A549 (cell line): ENCODE data around the gene MRPL42.

Source experiments
- EP300 ChIP-seq, 2 experiments: fragments of >200 bp; sonication (Bioruptor Twin); formaldehyde crosslinking; IDR thresholded peaks; 2 replicates in 1 of 2; 3 replicates in 1 of 2; pipeline ENCODE4 v1.6.1; 2016 to 2017
- POLR2A ChIP-seq: IDR thresholded peaks from 2 replicates; pipeline ENCODE4 v1.6.1; 2012; ENCODE audit warnings: mild to moderate bottlenecking, low read length
- TF ChIP-seq, protein P1 (sequence below): fragments of >200 bp; sonication (Bioruptor Twin); formaldehyde crosslinking; IDR thresholded peaks from 3 replicates; pipeline ENCODE4 v1.5.1; 2016
- TF ChIP-seq, protein P2 (sequence below): fragments of 200-600 bp; sonication (generic); IDR thresholded peaks from 2 replicates; pipeline ENCODE4 v1.6.1; 2016; ENCODE audit warnings: antibody characterized with exemption, mild to moderate bottlenecking, moderate library complexity

DNA sequence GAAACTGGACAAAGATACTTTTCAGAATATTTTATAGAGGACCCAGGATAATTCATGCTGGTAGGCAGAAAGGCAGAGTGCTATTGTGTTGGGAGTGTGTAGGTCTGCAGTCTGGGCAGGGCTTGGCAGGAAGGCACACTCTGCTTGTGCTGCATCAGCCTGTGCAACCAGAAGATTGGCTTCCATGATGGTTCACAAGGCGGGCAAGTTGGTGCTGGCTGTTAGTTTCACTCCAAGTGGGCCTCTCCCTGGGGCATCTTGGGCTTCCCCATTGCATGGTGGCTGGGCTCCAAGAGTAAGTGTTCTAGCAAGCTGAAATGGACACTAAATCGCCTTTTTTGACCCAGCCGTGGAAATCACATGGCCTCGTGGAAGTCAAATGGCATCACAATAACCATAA, 23.7 kb upstream of the MRPL42 start:
- TF ChIP-seq, protein P1, sequence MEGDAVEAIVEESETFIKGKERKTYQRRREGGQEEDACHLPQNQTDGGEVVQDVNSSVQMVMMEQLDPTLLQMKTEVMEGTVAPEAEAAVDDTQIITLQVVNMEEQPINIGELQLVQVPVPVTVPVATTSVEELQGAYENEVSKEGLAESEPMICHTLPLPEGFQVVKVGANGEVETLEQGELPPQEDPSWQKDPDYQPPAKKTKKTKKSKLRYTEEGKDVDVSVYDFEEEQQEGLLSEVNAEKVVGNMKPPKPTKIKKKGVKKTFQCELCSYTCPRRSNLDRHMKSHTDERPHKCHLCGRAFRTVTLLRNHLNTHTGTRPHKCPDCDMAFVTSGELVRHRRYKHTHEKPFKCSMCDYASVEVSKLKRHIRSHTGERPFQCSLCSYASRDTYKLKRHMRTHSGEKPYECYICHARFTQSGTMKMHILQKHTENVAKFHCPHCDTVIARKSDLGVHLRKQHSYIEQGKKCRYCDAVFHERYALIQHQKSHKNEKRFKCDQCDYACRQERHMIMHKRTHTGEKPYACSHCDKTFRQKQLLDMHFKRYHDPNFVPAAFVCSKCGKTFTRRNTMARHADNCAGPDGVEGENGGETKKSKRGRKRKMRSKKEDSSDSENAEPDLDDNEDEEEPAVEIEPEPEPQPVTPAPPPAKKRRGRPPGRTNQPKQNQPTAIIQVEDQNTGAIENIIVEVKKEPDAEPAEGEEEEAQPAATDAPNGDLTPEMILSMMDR = no peak
- TF ChIP-seq, protein P2, sequence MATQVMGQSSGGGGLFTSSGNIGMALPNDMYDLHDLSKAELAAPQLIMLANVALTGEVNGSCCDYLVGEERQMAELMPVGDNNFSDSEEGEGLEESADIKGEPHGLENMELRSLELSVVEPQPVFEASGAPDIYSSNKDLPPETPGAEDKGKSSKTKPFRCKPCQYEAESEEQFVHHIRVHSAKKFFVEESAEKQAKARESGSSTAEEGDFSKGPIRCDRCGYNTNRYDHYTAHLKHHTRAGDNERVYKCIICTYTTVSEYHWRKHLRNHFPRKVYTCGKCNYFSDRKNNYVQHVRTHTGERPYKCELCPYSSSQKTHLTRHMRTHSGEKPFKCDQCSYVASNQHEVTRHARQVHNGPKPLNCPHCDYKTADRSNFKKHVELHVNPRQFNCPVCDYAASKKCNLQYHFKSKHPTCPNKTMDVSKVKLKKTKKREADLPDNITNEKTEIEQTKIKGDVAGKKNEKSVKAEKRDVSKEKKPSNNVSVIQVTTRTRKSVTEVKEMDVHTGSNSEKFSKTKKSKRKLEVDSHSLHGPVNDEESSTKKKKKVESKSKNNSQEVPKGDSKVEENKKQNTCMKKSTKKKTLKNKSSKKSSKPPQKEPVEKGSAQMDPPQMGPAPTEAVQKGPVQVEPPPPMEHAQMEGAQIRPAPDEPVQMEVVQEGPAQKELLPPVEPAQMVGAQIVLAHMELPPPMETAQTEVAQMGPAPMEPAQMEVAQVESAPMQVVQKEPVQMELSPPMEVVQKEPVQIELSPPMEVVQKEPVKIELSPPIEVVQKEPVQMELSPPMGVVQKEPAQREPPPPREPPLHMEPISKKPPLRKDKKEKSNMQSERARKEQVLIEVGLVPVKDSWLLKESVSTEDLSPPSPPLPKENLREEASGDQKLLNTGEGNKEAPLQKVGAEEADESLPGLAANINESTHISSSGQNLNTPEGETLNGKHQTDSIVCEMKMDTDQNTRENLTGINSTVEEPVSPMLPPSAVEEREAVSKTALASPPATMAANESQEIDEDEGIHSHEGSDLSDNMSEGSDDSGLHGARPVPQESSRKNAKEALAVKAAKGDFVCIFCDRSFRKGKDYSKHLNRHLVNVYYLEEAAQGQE = no peak
- TF ChIP-seq POLR2A = no peak
- TF ChIP-seq EP300 (IDR thresholded peaks at IDR 0.05) = no peak
